SK-N-DZ (cell line): ENCODE measurements around the gene CDC45.

Source experiments
- DNase-seq: peaks from one replicate; pipeline ENCODE4 v3.0.0-alpha.2; 2015; ENCODE audit warnings: low spot score

The CDC45 gene

GRCh38 chr22:19514831-19515565 is 35.3 kb downstream of the CDC45 start:
- DNase-seq, result no peak

DNA sequence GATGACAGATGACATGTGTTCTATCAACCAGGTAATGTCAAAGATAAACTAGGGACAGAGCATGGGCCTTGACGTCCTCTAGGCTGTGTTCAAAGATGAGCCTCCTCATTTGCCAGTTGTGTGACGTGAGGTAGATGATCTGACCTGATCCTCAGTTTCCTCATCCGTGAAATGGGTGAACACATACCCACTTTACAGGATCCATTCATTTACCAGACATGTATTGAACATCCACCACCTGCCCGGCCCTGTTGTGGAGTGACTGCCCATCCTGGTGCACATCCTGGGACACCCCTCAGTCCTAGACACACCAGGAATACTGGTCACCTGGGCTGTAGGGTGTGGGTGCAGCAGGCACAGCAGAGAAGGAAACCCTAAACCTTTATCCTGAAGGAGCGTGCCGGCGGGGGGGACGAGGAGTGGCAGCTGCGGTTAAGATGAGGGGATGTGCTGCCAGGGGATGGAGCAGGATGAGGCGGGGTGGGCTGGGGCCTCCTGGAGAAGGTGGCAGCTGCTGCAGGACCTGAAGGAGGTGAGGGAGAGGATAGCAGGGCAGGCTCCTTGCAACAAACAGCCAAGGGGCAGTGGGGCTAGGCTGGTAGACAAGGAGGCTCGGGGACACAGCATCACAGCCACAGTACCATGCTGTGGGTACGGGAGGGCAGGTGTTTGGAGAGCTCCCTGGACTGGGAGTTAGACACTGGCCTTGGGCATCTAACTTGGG is 36.1 kb downstream of the CDC45 start:
- no peak for DNase-seq

- no peak for DNase-seq
Observed at GRCh38 chr22:19516378-19517170, 36.9 kb downstream of the CDC45 start.

- DNase-seq, result no peak
Observed at GRCh38 chr22:19517171-19517500, 37.4 kb downstream of the CDC45 start.

DNA sequence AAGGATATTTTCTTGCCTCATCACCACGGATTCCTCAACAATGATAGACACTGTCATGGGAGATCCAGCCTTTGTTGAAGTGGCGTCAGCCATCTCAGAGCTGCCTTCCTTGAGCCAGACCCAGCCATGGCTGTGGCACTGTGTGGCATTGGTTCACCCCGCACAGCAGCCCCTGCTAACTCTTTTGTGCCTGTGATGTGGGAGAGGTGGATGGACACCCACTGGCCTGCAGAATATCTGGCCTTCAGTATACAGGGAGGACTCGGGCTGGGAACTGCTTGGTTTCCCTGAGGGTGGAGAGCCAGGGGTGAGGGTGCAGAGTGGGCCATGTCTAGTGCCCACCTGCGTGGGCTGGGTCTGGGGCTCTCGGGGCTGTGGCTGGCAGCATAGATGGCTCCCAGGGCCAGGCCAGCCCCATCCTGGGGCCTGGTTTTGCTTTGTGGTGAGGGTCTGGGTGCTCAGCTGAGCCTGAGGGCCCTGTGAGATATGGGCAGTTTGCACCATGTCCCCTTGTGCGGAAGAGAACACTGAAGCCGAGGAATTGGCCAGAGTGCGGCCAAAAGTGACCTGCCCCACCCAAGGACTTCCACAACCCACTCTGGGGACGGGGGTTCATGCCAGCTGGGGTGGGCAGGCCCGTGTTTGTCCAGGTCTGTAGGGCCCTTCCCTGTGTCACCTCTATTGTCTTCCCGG is 38.3 kb downstream of the CDC45 start:
- DNase-seq, result no peak

GRCh38 chr22:19518635-19519034 is 38.9 kb downstream of the CDC45 start:
- no peak for DNase-seq

- DNase-seq, result no peak
Observed at GRCh38 chr22:19519041-19519926, 39.6 kb downstream of the CDC45 start.

DNA sequence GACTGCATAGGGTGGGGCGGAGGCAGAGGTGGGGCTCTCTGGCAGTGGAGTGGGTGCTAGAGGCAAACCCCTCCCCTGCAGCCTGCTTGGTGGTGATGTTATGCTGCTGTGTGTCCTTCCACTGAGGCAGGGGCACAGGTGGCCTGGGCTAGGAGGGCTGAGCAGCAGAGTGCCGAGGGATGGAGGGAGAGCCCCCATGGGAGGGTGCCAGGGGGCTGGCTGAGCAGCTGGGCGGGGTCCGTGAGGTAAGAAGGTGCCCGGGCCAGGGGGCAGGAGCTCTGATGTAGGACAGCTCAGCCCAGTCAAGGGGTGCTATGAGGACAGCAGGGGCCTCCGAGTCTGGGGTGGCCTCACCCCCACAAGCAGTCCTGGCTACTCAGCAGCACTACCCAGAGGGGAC is 40.3 kb downstream of the CDC45 start:
- no peak for DNase-seq

GRCh38 chr22:19520566-19521305 is 41.0 kb downstream of the CDC45 start:
- DNase-seq, result no peak

GRCh38 chr22:19522190-19522880 is 42.6 kb downstream of the CDC45 start:
- DNase-seq, result no peak

DNA sequence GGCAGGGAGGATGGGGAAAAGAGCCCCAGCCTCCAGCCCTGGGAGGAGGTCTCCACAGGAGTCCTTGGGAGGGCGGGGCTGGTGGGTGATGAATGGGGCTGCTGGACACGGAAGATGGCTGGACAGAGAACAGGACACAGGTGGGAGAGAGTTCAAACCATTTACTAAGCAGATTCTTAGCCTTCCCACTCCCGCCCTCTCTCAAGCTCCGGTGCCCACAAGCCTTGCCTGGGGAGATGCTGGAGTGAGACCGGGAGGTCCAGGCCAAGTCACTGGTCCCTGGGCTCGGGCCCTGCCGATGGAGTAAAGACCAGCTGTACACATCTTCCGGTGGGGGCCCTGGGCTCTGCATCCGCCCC is 43.1 kb downstream of the CDC45 start:
- no peak for DNase-seq

GRCh38 chr22:19523240-19524169 is 43.8 kb downstream of the CDC45 start:
- DNase-seq, result peak; percentile 23

GRCh38 chr22:19524170-19525115 is 44.7 kb downstream of the CDC45 start, which contains the start of gene CLDN5:
TSS of gene CLDN5 (minus strand) at chr22:19524410. CDS start at chr22:19524255, 155 bp downstream.
- DNase-seq, result peak; percentile 57

- DNase-seq, result no peak
Observed at GRCh38 chr22:19525116-19525660, 45.5 kb downstream of the CDC45 start.

GRCh38 chr22:19525666-19526065 is 45.9 kb downstream of the CDC45 start:
- DNase-seq, result peak; percentile 29

DNA sequence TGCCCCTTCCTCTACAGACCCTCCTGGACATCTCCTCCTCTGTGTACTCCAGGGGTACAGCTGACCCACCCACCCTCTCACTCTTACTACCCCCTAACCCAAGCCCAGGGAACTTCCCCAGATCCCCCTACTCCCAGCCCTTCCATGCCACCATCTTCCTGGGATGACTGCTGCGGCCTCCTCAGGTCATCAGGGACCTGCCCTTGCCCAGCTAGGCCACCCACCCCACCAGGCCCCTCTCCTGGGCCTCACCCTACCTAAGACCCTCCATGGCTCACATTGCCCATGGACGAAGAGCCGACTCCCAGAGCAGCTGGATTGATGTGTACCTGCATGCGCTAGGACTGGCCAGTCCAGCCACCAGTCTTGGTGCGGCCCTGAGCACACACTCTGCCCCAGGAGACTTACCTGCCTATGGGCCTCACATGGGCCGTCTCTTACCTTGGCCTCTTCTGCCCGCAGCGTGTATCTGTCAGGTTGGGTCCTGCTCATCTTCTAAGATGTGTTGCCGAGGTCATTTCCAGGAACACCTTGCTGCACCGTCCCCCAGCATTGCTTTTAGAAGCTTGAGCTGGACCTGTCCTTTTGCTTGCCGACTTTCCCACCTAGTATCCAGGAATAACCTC is 46.5 kb downstream of the CDC45 start:
- no peak for DNase-seq
